Esophagus muscularis mucosa (tissue), 4 donors: ENCODE data around the gene TGM6. TPM values are rescaled to one million over a fixed set of nuclear protein-coding genes. Genes with fewer than 3 reads are reported as not detected.

Source experiments
- DNase-seq: peaks from one replicate; pipeline ENCODE4 v3.0.0-alpha.2; 2017; ENCODE audit errors: extremely low spot score
- H3K27ac ChIP-seq, 4 donors: fragments of 200-600 bp; sonication (generic); replicated peaks in 1 of 4; 1 replicate in 3 of 4; 2 replicates in 1 of 4; pipeline ENCODE4 v1.5.1; 2016 to 2019; ENCODE audit warnings: mild to moderate bottlenecking in 1 of 4
- H3K27me3 ChIP-seq, 4 donors: fragments of 200-600 bp; sonication (generic); one replicate each; pipeline versions ENCODE4 v1.5.1 to v1.6.0; 2016 to 2019
- H3K36me3 ChIP-seq, 4 donors: fragments of 200-600 bp; sonication (generic); one replicate each; pipeline ENCODE4 v1.5.1; 2016 to 2019
- H3K4me1 ChIP-seq, 4 donors: fragments of 200-600 bp; sonication (generic); one replicate each; pipeline ENCODE4 v1.5.1; 2016 to 2019
- H3K4me3 ChIP-seq, 4 donors: fragments of 200-600 bp; sonication (generic); 1 replicate in 2 of 4; 2 replicates in 2 of 4; pipeline ENCODE4 v1.5.1; 2016 to 2019; ENCODE audit warnings: mild to moderate bottlenecking in 4 of 4, moderate library complexity in 1 of 4
- H3K9me3 ChIP-seq, 4 donors: fragments of 200-600 bp; sonication (generic); 1 replicate in 3 of 4; 2 replicates in 1 of 4; pipeline ENCODE4 v1.5.1; 2016 to 2019
- CTCF ChIP-seq, 3 experiments: fragments of 200-600 bp in 2 of 3; fragments of 450-650 bp in 1 of 3; sonication (generic) in 2 of 3; IDR thresholded peaks; one replicate each; pipeline ENCODE4 v1.5.1; 2017 to 2019; ENCODE audit warnings: antibody characterized with exemption in 3 of 3, mild to moderate bottlenecking in 2 of 3, moderate library complexity in 1 of 3
- EP300 ChIP-seq: sonication (generic); formaldehyde crosslinking; IDR thresholded peaks from one replicate; pipeline ENCODE4 v1.6.1; 2017; ENCODE audit warnings: antibody characterized with exemption
- POLR2A ChIP-seq: fragments of 450-650 bp; IDR thresholded peaks from one replicate; pipeline ENCODE4 v1.6.1; 2017; ENCODE audit warnings: antibody characterized with exemption, moderate library complexity, mild to moderate bottlenecking, low read depth
- POLR2AphosphoS5 ChIP-seq, 2 donors: sonication (generic); formaldehyde crosslinking; IDR thresholded peaks; one replicate each; pipeline ENCODE4 v1.6.1; 2017; ENCODE audit warnings: antibody characterized with exemption in 2 of 2
- WGBS: methylation state at CpG from one replicate; pipeline ENCODE4 v1.1.5; 2018; 5-methylcytosine and 5-hydroxymethylcytosine counted together
- intact Hi-C: fragments of 100-400 bp; cut with DNase I; formaldehyde crosslinking; loops from one replicate; pipeline ENCODE4 v1.15.1; 2023
- total RNA-seq, 4 donors: library from RNA; depleted of rRNA; stranded (reverse); fragments of >200 nt; gene quantifications; one replicate each; pipeline versions ENCODE4 v1.1.0 to v1.2.1, GENCODE V29; 2016

Gene TGM6
- total RNA-seq, 4 donors from 2014 or later = not detected

DNA sequence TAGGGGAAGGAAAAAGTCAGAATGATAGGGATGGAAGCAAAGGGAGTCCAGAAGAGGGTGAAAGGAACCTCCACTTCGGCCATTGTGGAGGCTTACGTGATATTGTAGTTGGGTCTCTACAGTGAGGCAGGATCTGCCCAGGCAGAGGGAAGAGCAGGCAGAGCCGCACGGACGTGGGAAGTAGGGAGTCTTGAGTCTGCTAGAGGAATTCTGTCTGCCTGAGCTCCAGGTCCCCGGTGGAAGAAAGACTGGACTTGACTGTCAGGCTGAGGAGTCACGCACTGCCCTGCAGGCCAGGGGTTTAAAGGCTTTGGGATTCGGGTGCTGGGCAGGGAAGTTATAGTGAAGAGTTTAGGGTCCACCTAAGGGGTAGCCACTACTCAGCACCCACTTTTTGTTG, 16.4 kb downstream of the TGM6 start:
- 92% methylated on average over 8 of the region's 8 CpGs for WGBS

DNA sequence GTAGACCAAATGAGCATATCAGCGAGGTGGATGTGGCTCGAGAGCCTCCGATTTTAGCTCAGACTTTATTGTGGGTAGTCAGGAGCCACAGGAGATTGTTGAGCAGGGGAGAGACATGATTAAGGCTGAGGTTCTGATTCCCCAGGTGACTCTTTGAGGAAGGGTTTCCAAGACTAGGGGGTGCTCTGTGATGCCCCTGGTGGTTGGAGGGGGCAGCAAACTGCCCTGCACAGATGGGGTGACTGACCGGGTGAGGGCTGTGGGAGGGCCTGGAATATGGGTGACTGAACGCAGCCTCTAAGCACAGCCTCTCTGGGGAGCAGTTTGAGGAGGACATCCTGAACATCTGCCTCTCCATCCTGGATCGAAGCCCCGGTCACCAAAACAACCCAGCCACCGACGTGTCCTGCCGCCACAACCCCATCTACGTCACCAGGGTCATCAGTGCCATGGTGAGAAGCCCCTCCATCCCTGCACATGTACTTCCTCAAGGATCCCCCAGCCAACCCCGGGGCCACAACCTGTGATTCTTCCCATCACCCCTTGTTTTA, 17.0 kb downstream of the TGM6 start:
- no peaks in the 10 kb centered on the region for H3K4me1 ChIP-seq
- peaks cover 0 to 11% (median 4%) of the 10 kb centered on the region in 4 donors for H3K9me3 ChIP-seq
- H3K4me3 ChIP-seq = no peak overlapping the region
- TF ChIP-seq CTCF (IDR thresholded peaks at IDR 0.05) = no peak
- TF ChIP-seq EP300 = no peak
- no peak for TF ChIP-seq POLR2A
- TF ChIP-seq POLR2AphosphoS5 (IDR thresholded peaks at IDR 0.05) = no peak
- WGBS = 88% methylated on average over 10 of the region's 12 CpGs
- intact Hi-C loops = no loop called here
- DNase-seq = no peak
- peaks cover 0 to 17% (median 0%) of the 10 kb centered on the region in 4 donors for H3K27me3 ChIP-seq
- no peaks in the 10 kb centered on the region for H3K36me3 ChIP-seq
- no peak overlapping the region for H3K27ac ChIP-seq

More for the DNA sequence above, 16.4 kb downstream of the TGM6 start:
- no peak overlapping the region for H3K4me3 ChIP-seq
- no peak for DNase-seq
- H3K27ac ChIP-seq = no peak overlapping the region
- no peaks in the 10 kb centered on the region for H3K4me1 ChIP-seq
- no peaks in the 10 kb centered on the region for H3K36me3 ChIP-seq
- H3K9me3 ChIP-seq = peaks cover 0 to 11% (median 4%) of the 10 kb centered on the region in 4 donors
- peaks cover 0 to 17% (median 0%) of the 10 kb centered on the region in 4 donors for H3K27me3 ChIP-seq
- intact Hi-C loops = no loop called here
- no peak for TF ChIP-seq POLR2A
- TF ChIP-seq CTCF (IDR thresholded peaks at IDR 0.05) = no peak
- no peak for TF ChIP-seq POLR2AphosphoS5 (IDR thresholded peaks at IDR 0.05)
- no peak for TF ChIP-seq EP300

DNA sequence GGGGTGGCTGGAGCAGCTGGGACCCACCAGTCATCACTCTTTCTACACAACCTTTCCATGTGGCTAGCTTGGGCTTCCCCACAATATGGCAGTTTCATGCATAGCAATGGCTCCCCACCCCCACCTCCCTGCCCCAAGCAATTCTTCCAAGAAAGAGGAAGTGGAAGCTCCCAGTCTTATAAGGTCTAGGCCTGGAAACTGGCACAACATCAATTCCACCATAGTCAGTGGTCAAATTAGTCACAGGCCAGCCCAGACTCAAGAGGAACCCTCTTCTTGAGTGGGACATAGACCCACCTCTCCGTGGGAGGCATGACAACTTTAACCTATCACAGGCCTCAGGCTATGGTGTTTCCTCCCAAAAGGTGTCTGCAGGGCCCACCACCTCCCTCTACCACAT, 17.7 kb downstream of the TGM6 start:
- no peaks in the 10 kb centered on the region for H3K36me3 ChIP-seq
- TF ChIP-seq POLR2A (no peak), EP300 (no peak), POLR2AphosphoS5 (IDR thresholded peaks at IDR 0.05) (no peak), CTCF (IDR thresholded peaks at IDR 0.05) (no peak)
- H3K4me3 ChIP-seq = no peak overlapping the region
- no peak for DNase-seq
- H3K27ac ChIP-seq = no peak overlapping the region
- WGBS = 100% methylated on average over 1 of the region's 1 CpG
- intact Hi-C loops = no loop called here
- no peaks in the 10 kb centered on the region for H3K4me1 ChIP-seq
- H3K27me3 ChIP-seq = peaks cover 0 to 17% (median 0%) of the 10 kb centered on the region in 4 donors
- H3K9me3 ChIP-seq = peaks cover 0 to 11% (median 4%) of the 10 kb centered on the region in 4 donors

- no peak overlapping the region for H3K27ac ChIP-seq
- peaks cover 0 to 17% (median 0%) of the 10 kb centered on the region in 4 donors for H3K27me3 ChIP-seq
- DNase-seq = no peak
- H3K4me3 ChIP-seq = no peak overlapping the region
- H3K36me3 ChIP-seq = no peaks in the 10 kb centered on the region
- TF ChIP-seq EP300 = no peak
- WGBS = 95% methylated on average over 10 of the region's 16 CpGs
- peaks cover 0 to 13% (median 4%) of the 10 kb centered on the region in 4 donors for H3K9me3 ChIP-seq
- intact Hi-C loops = no loop called here
- H3K4me1 ChIP-seq = no peaks in the 10 kb centered on the region
Observed at GRCh38 chr20:2399390-2399789, 18.7 kb downstream of the TGM6 start.

DNA sequence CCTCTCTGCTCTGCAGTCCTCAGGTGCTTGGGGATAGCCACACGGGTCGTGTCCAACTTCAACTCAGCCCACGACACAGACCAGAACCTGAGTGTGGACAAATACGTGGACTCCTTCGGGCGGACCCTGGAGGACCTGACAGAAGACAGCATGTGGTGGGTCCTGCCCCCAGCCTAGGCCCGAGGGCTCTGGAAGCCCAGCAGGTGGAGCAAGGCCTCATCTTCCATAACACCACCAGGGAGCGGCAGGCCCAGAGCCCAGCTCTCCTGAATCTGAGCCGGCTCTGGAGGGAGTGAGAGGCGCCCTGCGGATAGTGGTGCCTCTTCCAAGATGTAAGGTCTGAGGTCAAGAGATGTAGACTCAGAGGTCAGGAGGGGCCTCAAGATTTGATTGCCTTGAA, 19.6 kb downstream of the TGM6 start:
- Histone ChIP-seq H3K9me3 (peaks cover 0 to 22% (median 12%) of the 10 kb centered on the region in 4 donors), H3K27me3 (peaks cover 0 to 11% (median 0%) of the 10 kb centered on the region in 4 donors), H3K4me1 (no peaks in the 10 kb centered on the region), H3K36me3 (no peaks in the 10 kb centered on the region), H3K27ac (no peak overlapping the region), H3K4me3 (no peak overlapping the region)
- no peak for TF ChIP-seq POLR2A
- no peak for TF ChIP-seq POLR2AphosphoS5 (IDR thresholded peaks at IDR 0.05)
- TF ChIP-seq EP300 = no peak
- TF ChIP-seq CTCF (IDR thresholded peaks at IDR 0.05) = no peak
- WGBS = 87% methylated on average over 10 of the region's 11 CpGs
- DNase-seq = no peak
- intact Hi-C loops = no loop called here
